SIG-M5 treated with dmso at 0.1 percent for 504 hours (cell line): ENCODE results near the gene ZBTB20.
A peak's percentile ranks its signal among the peaks of the same experiment; 100 is the strongest.

Experiments used
- DNase-seq: peaks from one replicate; lab custom pipeline; 2025; ENCODE audit not compliant: unreplicated experiment; lab: John Stamatoyannopoulos, UW

Gene ZBTB20

DNA sequence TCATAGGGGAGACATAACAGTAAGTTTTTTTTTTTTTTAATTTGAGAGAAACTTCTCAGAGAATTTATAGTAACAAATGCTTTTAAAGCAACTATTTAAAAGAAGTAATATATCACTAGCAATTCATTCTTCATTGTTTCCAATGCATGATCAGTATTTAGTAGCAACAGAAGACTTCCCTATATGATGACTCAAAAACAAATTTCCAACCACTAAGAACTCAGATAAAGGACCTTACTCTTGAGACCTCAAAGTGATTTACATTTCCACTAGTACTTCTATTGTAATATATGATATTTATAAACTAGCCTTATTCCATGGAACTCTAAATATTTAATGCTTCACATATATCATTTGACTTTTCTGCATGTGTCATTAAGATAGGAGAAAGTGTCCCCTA lies 356.3 kb downstream of the ZBTB20 start:
- no peak for DNase-seq

DNA sequence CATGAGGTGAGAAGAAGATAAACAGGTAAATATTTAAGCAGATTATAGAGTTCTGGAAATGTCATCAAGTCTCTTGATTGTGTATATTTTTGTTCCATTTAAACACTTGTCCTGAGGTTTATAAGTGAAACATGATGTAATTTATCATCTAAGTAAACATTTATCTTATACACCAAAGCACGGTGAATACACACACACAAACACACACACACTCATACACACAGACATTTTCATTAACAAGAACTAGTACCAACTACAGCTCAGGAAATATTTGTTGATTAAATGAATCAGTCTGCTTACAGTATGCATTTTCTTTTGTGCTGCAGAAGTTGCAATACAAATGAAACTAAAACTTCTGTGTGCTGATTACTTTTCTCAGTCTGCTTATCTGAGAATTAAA lies 357.3 kb downstream of the ZBTB20 start:
- no peak for DNase-seq

DNA sequence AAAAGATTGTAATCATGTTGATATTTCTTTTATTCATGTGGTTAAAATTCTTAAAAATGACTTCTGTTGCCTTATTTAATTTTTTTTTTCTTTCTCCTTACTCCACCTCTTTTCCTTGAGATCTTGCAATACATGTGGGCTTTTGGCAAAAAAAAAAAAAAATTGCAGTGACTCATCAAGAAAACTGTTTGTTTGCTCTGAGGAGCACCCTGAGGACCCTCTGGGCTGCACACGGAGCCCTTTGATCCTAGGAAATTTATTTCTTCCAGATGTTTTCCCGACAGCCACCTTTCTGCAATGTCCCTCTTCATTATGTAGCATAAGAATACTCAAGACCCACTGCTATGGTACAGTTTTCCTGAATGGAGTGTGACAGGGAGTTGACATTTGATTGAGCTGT lies 371.7 kb downstream of the ZBTB20 start:
- DNase-seq, result no peak

DNA sequence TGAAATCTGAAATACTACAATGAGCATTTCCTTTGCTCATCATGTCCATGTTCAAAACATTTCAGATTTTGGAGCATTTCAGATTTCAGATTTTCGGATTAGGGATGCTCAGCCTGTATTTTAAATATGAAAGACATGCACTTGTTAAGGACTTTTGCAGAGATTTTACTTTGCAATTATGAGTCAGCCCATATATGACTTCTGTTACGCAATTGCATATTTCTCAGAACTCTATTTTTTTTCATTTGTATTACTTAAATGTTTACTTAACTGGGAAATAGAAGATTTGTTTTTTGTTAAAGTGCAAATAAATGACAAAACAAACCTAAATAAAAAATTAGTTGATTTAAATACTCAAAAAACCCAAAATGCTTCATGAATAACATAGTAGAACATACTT lies 376.2 kb downstream of the ZBTB20 start:
- DNase-seq, result no peak

DNA sequence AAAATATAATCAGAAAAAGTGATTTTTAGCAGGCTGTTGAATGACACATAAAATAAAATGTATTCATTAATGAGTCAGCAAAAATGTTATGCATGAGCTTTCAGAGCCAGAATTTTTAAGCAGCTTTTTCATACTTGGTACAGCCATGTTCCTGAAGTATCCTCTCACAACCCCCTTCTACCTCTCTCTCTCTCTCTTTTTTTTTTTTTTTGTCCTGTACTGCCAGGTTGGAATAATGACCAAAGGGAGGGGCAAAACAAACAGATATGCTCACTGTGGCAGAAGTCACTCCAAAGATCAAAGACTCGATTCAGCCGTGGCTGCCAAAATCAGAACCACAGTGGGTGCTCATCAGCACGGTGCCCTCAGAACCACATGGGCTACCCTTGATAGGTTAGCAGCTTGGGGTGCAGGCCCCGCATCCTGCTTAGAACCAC lies 383.0 kb downstream of the ZBTB20 start:
- no peak for DNase-seq

GRCh38 chr3:114762144-114762543 lies 384.9 kb downstream of the ZBTB20 start:
- DNase-seq, result no peak

- no peak for DNase-seq
These were observed 386.4 kb downstream of the ZBTB20 start for GRCh38 chr3:114760679-114761078.

GRCh38 chr3:114758831-114759699 lies 388.0 kb downstream of the ZBTB20 start:
- DNase-seq, result no peak

- no peak for DNase-seq
These were observed 390.4 kb downstream of the ZBTB20 start for GRCh38 chr3:114756506-114757279.

DNA sequence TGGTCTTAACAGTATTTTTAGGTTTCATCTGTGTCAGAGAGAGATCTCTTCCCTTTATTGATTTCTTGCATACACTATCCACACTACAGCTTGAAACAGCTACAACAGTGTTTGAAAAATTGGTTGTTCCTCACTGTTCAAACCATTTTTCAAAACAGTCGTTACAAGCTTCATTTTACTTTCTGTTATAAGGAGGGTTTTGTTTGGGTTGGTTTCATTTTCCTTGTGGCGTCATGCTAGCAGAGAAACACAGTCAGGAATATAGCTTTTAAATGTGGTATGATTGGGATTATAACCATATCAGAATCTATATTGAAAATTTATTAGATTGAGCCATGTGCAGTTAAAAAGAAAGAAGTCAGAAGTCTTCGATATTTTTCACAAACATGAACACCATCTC lies 400.6 kb downstream of the ZBTB20 start:
- DNase-seq, result no peak

GRCh38 chr3:114745322-114746240 lies 401.5 kb downstream of the ZBTB20 start:
- DNase-seq, result no peak

DNA sequence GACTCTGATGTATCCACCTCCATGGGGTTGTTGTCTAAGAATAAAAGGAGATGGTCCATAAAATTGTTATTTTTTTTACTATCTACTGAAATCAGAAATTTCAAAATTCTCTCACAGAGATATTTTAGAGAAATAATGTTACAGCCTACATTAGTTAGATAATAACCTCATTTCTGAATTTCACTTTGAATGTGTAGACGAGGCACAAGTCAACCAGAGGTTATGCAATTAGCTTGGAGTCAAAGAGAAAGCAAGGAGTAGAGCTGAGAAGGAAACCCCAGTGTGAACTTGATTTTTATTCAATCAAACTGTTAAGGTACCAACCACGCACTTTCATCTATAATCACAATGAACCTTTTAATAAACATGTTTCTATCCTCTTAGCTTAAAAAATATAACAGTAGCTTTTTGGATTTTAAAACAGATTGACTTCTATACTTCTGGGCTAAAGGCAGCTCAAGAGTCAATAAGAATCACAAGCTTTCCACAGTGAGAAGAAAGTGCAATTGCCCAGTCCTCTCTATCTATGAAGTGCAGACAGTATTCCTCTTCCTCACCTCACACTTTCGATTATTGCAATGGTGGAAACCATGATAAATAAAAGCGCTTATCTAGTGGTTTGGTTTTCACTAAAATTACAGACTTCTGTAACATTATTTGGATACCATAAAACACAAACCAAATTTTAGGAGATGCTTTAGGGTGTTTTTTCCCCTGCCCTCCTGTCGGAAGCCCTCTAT lies 403.2 kb downstream of the ZBTB20 start:
- DNase-seq, result no peak

DNA sequence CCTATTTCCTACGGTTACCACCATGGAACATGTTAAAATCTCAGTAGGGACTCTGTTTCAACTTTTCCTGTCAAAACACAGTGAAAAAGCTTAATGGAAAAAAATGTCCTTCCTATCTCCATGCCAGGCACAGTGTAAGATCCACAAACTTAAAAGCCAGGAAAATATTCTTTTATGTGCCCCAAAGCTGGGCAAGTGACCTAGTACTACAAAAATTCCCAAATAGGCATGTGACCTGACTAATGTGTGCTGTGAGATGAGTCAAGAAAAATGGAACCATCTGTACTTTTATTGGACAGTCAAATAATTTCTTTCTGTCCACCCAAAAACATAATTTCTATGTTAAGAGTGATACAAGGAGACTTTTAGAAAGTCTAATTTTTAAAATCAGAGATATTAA lies 406.0 kb downstream of the ZBTB20 start:
- DNase-seq, result no peak

- no peak for DNase-seq
These were observed 407.5 kb downstream of the ZBTB20 start for GRCh38 chr3:114739627-114740026.

DNA sequence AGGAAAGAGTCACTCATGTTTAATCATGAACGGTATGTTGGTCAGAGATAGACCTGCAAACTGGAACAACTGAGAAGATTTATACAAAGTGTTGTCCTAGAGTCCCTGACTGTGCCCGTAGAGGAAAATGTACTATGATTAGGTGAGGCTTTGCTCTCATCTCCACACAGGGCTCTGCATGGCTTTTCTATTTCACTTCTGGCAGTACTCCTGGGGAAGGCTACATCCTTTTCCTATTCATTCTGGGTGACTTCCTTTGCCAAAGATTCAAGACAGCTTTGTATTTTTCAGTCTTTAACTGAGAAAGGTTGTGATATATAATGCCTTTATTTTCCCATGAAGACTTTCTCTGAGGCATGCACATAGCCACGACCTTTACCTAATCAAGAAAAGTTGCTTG lies 414.7 kb downstream of the ZBTB20 start:
- DNase-seq, result no peak

DNA sequence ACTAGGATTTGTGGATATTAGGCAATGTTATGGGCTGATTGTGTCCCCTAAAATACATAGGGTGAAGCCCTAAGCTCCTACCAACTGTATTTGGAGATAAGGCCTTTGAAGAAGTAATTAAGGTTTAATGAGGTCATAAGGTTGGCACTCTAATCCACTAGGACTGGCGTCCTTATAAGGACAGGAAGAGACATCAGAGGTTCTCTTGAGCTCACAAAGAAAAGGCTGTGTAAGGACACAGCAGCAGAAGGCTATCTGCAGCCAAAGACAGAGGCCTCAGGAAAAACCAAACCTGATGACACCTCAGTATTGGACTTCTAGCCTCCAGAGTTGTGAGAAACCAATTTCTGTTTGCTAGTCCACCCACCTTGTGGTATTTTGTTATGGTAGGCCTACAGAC lies 416.7 kb downstream of the ZBTB20 start:
- no peak for DNase-seq

DNA sequence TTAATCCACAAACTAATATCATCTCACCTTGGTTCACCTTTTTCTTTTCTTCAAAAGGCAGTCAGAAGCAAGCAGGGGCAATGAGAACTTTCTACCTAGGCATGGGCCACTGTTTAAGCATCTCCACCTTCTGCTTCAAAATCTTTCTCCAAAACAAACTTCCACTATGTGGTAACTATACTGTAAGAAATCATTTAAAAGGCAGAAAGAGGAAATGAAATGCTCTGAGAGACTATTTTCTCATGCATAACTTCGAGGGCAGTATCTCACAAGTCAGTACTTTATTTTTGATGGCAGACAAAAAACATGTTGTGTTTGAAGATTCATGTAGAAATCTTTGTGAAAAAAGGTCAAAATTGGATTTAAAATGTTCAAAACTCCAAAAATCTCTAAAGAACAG lies 419.7 kb downstream of the ZBTB20 start:
- DNase-seq, result peak; percentile 8

- DNase-seq, result no peak
These were observed 421.1 kb downstream of the ZBTB20 start for GRCh38 chr3:114725966-114726365.

GRCh38 chr3:114722530-114722929 lies 424.6 kb downstream of the ZBTB20 start:
- no peak for DNase-seq

GRCh38 chr3:114721864-114722263 lies 425.2 kb downstream of the ZBTB20 start:
- DNase-seq, result no peak

GRCh38 chr3:114721209-114721608 lies 425.9 kb downstream of the ZBTB20 start:
- no peak for DNase-seq
